HUES48 (cell line): Measurements from ENCODE around the gene NAXD.

Source experiments
- H3K27ac ChIP-seq: one replicate; pipeline ENCODE4 v1.7.0; 2013; ENCODE audit warnings: low read depth, low read length, inconsistent platforms
- H3K27me3 ChIP-seq: 2 replicates; pipeline ENCODE4 v1.6.1; 2013; ENCODE audit warnings: mild to moderate bottlenecking, low read length; ENCODE audit not compliant: control insufficient read depth, insufficient read depth
- H3K36me3 ChIP-seq: 2 replicates; pipeline ENCODE4 v1.6.1; 2013; ENCODE audit warnings: low read length; ENCODE audit not compliant: control insufficient read depth, insufficient read depth
- H3K4me1 ChIP-seq: 2 replicates; pipeline ENCODE4 v1.6.1; 2013; ENCODE audit warnings: mild to moderate bottlenecking, low read length; ENCODE audit not compliant: control insufficient read depth, insufficient read depth
- H3K4me3 ChIP-seq: 2 replicates; pipeline ENCODE4 v1.5.1; 2013; ENCODE audit warnings: mild to moderate bottlenecking, low read depth, low read length
- H3K9ac ChIP-seq: 2 replicates; pipeline ENCODE4 v1.6.1; 2013; ENCODE audit warnings: mild to moderate bottlenecking, low read depth, low read length, moderate library complexity
- H3K9me3 ChIP-seq: 2 replicates; pipeline ENCODE4 v1.6.1; 2013; ENCODE audit warnings: low read length; ENCODE audit not compliant: control insufficient read depth, insufficient read depth

Gene NAXD

DNA sequence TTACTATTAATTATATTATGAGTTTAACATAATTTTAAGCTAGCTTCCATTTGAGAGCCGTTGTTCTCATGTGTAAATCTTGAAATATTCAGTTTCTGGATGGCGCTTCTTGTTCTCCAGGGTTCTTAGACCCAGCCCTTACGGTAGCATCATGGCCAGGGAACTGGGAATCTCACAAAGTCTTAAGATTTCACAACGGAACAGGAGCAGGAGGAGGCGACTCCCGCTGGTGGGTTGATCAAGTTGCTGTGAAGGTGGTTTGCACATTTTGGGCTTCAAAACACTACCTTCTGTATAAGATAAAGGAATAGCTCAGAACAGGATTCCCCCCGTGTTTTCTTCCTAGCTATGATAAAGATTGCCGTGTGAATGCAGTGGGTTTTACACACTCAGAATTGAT lies 2.8 kb downstream of the NAXD start:
- H3K4me1 ChIP-seq = peaks cover 28% of the 10 kb centered on the region
- no peaks in the 10 kb centered on the region for H3K9me3 ChIP-seq
- peaks cover 13% of the 10 kb centered on the region for H3K36me3 ChIP-seq
- peak overlapping the region; percentile 90 for H3K27ac ChIP-seq
- no peak overlapping the region for H3K9ac ChIP-seq
- H3K27me3 ChIP-seq = no peaks in the 10 kb centered on the region
- peak overlapping the region; percentile 88; the same call in 1 of the 2 replicates for H3K4me3 ChIP-seq

DNA sequence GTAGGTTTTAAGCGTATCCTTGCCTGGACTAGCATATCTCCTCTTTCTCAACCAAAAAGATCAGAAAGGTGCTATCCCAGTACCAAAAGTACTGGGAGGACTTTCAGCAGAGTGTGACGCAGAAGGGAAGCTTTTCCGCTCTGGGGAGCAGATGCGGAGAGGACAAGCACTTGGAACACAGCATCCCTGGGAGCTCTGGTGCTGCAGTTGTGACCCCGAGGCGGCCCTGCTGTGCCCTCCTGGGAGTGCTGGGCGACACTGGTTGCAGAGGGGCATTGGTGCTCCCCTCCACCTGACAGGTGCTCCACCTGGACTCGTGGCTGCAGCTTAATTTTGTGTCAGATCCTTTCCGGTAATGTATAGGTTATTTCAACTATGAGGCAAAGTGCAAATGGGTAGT lies 3.4 kb downstream of the NAXD start:
- H3K4me1 ChIP-seq = peaks cover 28% of the 10 kb centered on the region
- H3K4me3 ChIP-seq = no peak overlapping the region
- no peaks in the 10 kb centered on the region for H3K9me3 ChIP-seq
- no peaks in the 10 kb centered on the region for H3K27me3 ChIP-seq
- no peak overlapping the region for H3K27ac ChIP-seq
- H3K36me3 ChIP-seq = peaks cover 15% of the 10 kb centered on the region
- no peak overlapping the region for H3K9ac ChIP-seq

DNA sequence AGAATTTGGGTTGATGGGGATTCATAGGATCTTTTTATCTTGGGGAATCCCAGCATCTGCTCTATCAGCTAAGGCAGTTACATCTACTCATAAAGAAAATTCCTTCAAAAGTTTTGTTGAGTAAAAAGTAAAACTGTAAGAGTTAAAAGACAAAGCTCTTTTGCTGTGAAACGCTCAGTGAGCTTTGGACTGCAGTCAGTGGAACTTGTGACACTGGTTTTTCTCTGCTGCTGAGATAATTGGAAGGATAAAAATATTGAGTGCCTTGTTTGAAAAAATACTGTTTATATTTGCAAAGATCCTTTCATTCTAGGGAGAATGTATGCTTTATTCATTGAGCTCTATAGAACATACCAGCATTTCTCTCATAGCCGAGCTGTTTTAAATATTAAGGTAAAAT lies 5.3 kb downstream of the NAXD start:
- Histone ChIP-seq H3K9ac (no peak overlapping the region), H3K36me3 (peaks cover 24% of the 10 kb centered on the region), H3K4me1 (peaks cover 25% of the 10 kb centered on the region), H3K9me3 (no peaks in the 10 kb centered on the region), H3K27ac (no peak overlapping the region), H3K27me3 (no peaks in the 10 kb centered on the region), H3K4me3 (no peak overlapping the region)

DNA sequence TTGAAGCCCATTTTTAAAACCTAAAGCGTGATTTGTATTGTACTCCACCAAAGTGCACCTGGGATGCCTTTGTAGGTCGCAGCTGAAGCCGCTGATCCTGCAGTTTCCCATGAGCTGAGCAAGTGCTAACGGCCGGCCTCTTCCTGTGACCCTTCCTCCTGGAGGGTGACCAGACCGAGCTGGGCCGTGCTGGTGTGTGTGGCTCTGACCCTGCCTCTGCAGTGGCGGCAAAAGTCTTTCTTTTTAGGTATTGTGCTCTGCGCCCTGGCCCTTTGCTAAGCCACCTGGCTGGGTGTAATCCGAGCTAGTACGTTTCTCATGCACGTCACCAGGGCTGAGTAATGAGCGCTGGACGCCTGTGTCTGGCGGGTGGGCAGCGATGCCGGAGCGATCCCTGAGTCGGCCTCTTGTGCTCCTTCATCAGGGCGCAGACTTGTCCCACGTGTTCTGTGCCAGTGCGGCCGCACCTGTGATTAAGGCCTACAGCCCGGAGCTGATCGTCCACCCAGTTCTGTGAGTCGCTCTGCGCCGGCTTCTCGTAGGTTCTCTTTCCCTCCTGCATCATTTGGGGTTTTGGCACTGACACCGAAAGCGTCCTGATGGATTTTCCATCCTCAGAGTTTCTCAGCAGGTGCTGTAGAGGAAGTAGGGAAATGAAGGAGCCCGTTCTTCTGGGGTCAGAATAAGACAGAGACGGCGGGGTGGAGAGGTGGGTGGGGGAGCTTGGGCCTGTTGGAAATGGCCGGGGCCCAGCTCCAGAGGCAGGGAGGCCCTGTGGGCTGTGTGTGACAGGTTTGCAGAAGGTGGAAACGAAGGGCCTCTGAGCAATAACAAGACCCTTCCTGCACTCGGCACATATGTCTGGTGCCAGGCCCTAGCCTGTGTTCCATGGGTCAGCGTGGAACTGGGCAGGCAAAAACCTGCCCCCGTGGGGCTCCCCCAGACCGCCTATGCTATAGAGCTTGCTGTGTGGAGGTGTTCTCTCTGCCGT lies 9.7 kb downstream of the NAXD start:
- Histone ChIP-seq H3K36me3 (peaks cover 42% of the 10 kb centered on the region), H3K9me3 (no peaks in the 10 kb centered on the region), H3K27me3 (no peaks in the 10 kb centered on the region), H3K9ac (peak overlapping the region; percentile 5; the same call in 1 of the 2 replicates), H3K4me1 (no peaks in the 10 kb centered on the region), H3K27ac (no peak overlapping the region), H3K4me3 (no peak overlapping the region)

DNA sequence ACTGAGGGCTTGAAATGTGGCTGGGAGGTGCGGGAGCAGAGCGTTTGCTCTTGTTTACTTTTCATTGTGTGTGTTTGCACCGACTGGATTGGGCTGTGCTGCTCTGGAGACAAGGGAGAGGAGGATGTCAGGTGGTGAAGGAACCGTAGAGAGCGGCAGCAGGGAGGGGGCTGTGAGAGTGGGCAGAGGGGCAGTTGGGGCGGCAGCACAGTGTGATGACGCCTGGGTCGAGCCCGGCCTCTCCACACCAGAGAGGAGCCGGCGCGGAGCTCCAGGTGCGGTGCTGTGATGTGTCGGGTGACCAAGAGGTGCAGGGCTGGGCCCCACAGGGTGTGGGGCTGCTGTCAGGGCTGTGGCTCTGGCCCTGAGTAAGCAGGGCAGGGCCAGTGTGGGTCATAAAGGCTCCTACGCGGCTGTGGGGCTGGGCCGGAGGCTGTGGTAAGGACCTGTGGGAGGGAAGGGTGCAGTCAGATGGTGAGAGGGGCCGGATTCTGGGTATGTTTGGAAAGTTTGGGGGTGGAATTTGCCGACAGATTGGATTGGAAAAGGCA lies 10.5 kb downstream of the NAXD start:
- H3K4me1 ChIP-seq = no peaks in the 10 kb centered on the region

DNA sequence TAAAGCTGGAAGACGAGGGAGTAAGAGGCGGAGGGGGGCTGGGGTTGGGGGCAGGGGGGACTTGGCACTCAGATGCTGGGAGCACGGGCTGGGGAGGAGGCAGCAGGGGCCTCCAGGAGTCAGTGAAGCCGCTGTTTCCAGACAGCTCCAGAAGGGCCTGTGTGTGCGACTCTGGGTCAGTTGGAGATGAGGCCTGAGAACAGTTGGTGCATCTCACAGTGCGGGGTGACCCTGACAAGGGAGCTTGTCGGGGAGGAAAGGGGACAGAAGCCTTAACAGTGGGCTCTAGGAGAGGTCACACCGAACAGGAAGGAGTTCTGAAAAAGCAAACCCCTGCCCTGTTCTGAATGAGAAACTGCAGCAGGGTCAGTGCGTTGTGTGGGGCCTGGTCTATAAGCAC lies 11.2 kb downstream of the NAXD start:
- Histone ChIP-seq H3K27me3 (no peaks in the 10 kb centered on the region), H3K4me3 (no peak overlapping the region), H3K27ac (no peak overlapping the region), H3K4me1 (no peaks in the 10 kb centered on the region), H3K9me3 (no peaks in the 10 kb centered on the region), H3K9ac (no peak overlapping the region), H3K36me3 (peaks cover 52% of the 10 kb centered on the region)

More for the DNA sequence above, 10.5 kb downstream of the NAXD start:
- H3K9me3 ChIP-seq = no peaks in the 10 kb centered on the region
- no peak overlapping the region for H3K4me3 ChIP-seq
- peaks cover 46% of the 10 kb centered on the region for H3K36me3 ChIP-seq
- H3K9ac ChIP-seq = no peak overlapping the region
- H3K27me3 ChIP-seq = no peaks in the 10 kb centered on the region
- H3K27ac ChIP-seq = no peak overlapping the region

DNA sequence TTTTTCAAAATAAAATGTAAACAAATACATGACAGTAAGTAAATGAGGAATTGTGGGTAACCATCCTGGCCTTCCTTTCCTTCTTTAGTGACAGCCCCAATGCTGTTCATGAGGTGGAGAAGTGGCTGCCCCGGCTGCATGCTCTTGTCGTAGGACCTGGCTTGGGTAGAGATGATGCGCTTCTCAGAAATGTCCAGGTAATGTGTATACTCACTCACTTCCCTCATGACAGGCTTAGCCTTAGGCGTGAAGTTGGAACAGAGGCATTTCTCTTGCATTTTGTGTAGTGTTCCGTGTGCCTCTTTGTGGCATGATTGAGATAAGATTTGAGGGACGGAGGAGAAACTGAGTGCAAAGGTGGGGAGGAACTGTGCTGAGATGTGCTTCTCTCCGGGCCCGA lies 12.0 kb downstream of the NAXD start:
- Histone ChIP-seq H3K9ac (no peak overlapping the region), H3K9me3 (no peaks in the 10 kb centered on the region), H3K36me3 (peaks cover 49% of the 10 kb centered on the region), H3K4me3 (no peak overlapping the region), H3K27me3 (no peaks in the 10 kb centered on the region), H3K27ac (no peak overlapping the region), H3K4me1 (no peaks in the 10 kb centered on the region)

DNA sequence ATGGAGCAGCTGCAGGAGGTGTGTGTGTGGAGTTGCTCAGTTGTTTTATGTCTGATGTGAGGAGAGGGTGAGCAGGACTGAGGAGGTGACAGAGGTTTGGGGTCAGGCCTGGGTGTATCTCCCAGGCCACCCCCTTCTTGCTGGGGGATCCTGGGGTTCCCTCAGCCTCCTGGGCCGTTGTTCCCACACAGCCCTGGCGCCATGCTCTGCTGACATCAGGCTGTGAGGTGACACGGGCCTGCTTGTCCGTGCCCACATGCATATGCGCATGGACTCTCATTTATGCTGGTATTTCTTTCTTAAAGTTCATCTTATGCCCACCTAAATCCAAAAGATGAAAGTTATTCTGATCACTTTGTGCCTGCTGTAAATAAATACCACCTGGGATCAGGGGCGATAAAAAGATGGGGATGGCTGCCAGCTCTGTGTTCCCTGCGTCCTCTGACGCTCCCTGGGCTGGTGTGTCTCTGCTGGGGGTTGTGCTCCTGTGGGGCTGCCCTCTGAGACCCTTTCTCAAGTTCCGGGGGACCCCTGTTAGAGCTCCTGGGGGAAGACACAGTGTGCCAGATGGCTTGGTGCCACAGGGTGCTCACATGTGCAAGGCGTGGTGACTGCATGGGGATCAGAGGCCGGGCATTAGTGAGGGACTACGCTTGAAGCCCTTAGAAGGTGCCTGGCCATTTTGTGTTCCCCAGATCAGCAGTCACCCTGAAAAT lies 12.6 kb downstream of the NAXD start:
- Histone ChIP-seq H3K27ac (no peak overlapping the region), H3K27me3 (no peaks in the 10 kb centered on the region), H3K9ac (no peak overlapping the region), H3K4me3 (no peak overlapping the region), H3K4me1 (no peaks in the 10 kb centered on the region), H3K36me3 (peaks cover 44% of the 10 kb centered on the region), H3K9me3 (no peaks in the 10 kb centered on the region)

DNA sequence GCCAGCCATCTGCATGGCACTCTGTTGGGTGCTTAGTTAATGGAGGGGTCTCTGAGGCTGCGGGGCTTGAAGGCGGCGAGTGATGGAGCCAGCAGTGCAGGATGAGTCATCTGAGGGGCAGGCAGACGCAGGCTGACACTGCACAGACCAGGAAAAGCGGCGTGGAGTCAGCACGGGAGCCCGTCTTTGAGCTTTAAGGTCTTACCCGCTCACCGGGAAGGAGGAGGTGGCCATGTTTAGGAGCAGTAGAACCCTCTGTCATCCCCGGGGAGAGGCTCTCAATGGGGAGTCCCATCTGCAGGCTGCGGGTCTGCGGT lies 13.1 kb downstream of the NAXD start:
- Histone ChIP-seq H3K36me3 (peaks cover 39% of the 10 kb centered on the region), H3K9me3 (no peaks in the 10 kb centered on the region), H3K4me3 (no peak overlapping the region), H3K27me3 (no peaks in the 10 kb centered on the region), H3K27ac (no peak overlapping the region), H3K4me1 (no peaks in the 10 kb centered on the region), H3K9ac (no peak overlapping the region)

DNA sequence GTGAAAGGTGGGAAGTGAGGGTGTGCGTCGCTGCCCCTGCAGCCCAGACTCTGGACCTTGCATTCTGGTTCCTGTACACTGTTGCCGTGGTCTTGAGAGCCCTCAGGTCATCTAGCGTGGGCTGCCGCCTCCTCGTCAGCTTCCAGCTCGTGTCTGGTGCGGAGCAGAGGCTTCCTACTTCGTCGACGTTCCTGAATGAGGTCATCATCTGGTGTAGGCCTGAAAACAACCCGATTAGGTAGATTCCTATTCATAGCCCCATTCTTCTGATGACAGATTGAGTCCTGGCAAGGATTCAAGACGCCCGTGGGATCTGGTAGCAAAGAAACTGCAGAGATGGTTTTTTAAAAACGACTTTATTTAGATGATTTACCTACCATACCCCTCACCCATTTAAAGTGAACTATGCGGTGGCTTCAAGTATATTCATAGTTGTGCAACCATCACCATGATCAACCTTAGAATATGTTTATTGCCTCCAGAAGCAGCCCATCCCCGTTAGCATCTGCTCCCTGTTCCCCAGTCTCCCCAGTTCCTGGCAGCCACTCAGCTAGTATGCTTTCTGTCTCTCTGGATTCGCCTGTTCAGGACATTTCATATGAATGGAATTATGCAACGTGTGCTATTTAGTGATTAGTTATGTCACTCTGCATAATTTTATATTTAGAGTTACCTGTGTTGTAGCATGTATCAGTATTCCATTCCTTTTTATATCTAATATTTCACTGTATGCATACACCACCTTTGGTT lies 13.8 kb downstream of the NAXD start:
- Histone ChIP-seq H3K36me3 (peaks cover 41% of the 10 kb centered on the region), H3K4me1 (no peaks in the 10 kb centered on the region), H3K27ac (no peak overlapping the region), H3K4me3 (no peak overlapping the region), H3K9me3 (no peaks in the 10 kb centered on the region), H3K9ac (no peak overlapping the region), H3K27me3 (no peaks in the 10 kb centered on the region)
